ENCODE measurements around the gene BDKRB1.

The BDKRB1 gene

GRCh38 chr14:96304956-96305355, 48.9 kb downstream of the BDKRB1 start:
- Histone ChIP-seq H3K27me3 (ENCODE audit: control insufficient read depth, insufficient read depth, low read length) (no peaks in the 10 kb centered on the region), H3K27ac (ENCODE audit: low read depth, low read length) (no peak overlapping the region), H3K4me1 (ENCODE audit: control insufficient read depth, insufficient read depth, low read length) (no peaks in the 10 kb centered on the region), H3K9me3 (ENCODE audit: control insufficient read depth, insufficient read depth, low read depth, low read length) (no peaks in the 10 kb centered on the region), H3K9ac (ENCODE audit: low read length) (no peak overlapping the region), H3K36me3 (ENCODE audit: control insufficient read depth, insufficient read depth, low read length) (peaks cover 36% of the 10 kb centered on the region), H3K4me3 (ENCODE audit: low read depth, low read length) (no peak overlapping the region)

DNA sequence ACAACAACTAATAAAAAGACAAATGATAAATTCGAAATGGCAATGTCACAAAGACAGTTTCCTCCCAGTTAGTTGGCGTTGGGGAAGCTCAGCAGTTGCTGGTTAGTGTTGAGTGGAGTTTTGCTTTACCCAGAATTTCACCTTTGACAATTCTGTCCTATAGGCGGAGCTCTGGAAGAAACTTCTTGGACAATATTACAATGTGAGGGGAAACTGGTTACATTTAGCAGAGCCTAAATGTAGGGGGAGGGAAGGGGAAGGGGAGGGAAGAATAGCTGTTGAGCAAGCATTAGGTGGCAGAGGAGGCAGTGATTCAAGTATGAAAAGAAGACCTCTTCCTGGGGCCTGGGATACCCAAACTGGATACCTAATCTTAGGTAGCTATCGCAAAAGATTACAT, 51.4 kb downstream of the BDKRB1 start:
- no peaks in the 10 kb centered on the region for H3K9me3 ChIP-seq (ENCODE audit: control insufficient read depth, insufficient read depth, low read depth, low read length)
- H3K4me1 ChIP-seq (ENCODE audit: control insufficient read depth, insufficient read depth, low read length) = no peaks in the 10 kb centered on the region
- H3K9ac ChIP-seq (ENCODE audit: low read length) = no peak overlapping the region
- peaks cover 48% of the 10 kb centered on the region for H3K36me3 ChIP-seq (ENCODE audit: control insufficient read depth, insufficient read depth, low read length)
- no peaks in the 10 kb centered on the region for H3K27me3 ChIP-seq (ENCODE audit: control insufficient read depth, insufficient read depth, low read length)
- no peak overlapping the region for H3K27ac ChIP-seq (ENCODE audit: low read depth, low read length)
- H3K4me3 ChIP-seq (ENCODE audit: low read depth, low read length) = no peak overlapping the region

- Histone ChIP-seq H3K27ac (ENCODE audit: low read depth, low read length) (no peak overlapping the region), H3K4me3 (ENCODE audit: low read depth, low read length) (no peak overlapping the region), H3K36me3 (ENCODE audit: control insufficient read depth, insufficient read depth, low read length) (peaks cover 47% of the 10 kb centered on the region)
Measured at GRCh38 chr14:96309133-96309895, 53.3 kb downstream of the BDKRB1 start.

GRCh38 chr14:96309896-96310330, 53.9 kb downstream of the BDKRB1 start:
- Histone ChIP-seq H3K27me3 (ENCODE audit: control insufficient read depth, insufficient read depth, low read length) (no peaks in the 10 kb centered on the region), H3K4me1 (ENCODE audit: control insufficient read depth, insufficient read depth, low read length) (no peaks in the 10 kb centered on the region), H3K9me3 (ENCODE audit: control insufficient read depth, insufficient read depth, low read depth, low read length) (no peaks in the 10 kb centered on the region), H3K9ac (ENCODE audit: low read length) (no peak overlapping the region), H3K4me3 (ENCODE audit: low read depth, low read length) (no peak overlapping the region), H3K36me3 (ENCODE audit: control insufficient read depth, insufficient read depth, low read length) (peaks cover 47% of the 10 kb centered on the region), H3K27ac (ENCODE audit: low read depth, low read length) (no peak overlapping the region)

More at GRCh38 chr14:96309133-96309895, 53.3 kb downstream of the BDKRB1 start:
- no peak overlapping the region for H3K9ac ChIP-seq (ENCODE audit: low read length)
- no peaks in the 10 kb centered on the region for H3K4me1 ChIP-seq (ENCODE audit: control insufficient read depth, insufficient read depth, low read length)
- no peaks in the 10 kb centered on the region for H3K27me3 ChIP-seq (ENCODE audit: control insufficient read depth, insufficient read depth, low read length)
- no peaks in the 10 kb centered on the region for H3K9me3 ChIP-seq (ENCODE audit: control insufficient read depth, insufficient read depth, low read depth, low read length)

DNA sequence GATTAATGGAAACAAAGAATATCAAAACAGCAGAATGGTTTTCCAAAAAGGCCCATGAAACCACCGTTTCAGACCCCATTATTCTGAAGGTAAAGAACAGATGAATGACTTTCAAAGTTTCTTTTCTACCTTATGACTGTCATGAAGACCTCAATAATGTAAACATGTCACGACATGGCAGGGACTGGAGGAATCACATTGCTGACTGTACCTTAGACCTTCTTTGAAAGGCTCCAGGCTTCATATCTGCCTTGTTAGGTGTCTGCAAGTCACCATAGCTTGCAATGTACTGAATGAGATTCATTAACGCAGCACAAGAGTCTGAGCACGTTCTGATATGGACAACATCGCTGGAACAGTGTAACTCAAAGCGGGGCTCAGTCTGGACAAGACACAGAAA, 54.9 kb downstream of the BDKRB1 start:
- Histone ChIP-seq H3K27ac (ENCODE audit: low read depth, low read length) (no peak overlapping the region), H3K27me3 (ENCODE audit: control insufficient read depth, insufficient read depth, low read length) (no peaks in the 10 kb centered on the region), H3K36me3 (ENCODE audit: control insufficient read depth, insufficient read depth, low read length) (peaks cover 57% of the 10 kb centered on the region), H3K4me3 (ENCODE audit: low read depth, low read length) (no peak overlapping the region), H3K9ac (ENCODE audit: low read length) (no peak overlapping the region), H3K9me3 (ENCODE audit: control insufficient read depth, insufficient read depth, low read depth, low read length) (no peaks in the 10 kb centered on the region), H3K4me1 (ENCODE audit: control insufficient read depth, insufficient read depth, low read length) (no peaks in the 10 kb centered on the region)

Measured in HUES6 (cell line).